Smooth muscle cell (in vitro differentiated cells): ENCODE measurements around the gene ABCC3. TPM values are rescaled to one million over a fixed set of nuclear protein-coding genes. Genes with fewer than 3 reads are reported as not detected.

Experiments
- DNase-seq: peaks from one replicate; lab custom pipeline; 2025; ENCODE audit not compliant: unreplicated experiment; lab: John Stamatoyannopoulos, UW
- H2AFZ ChIP-seq: fragments of 200-600 bp; sonication (generic); 2 replicates; pipeline ENCODE4 v1.6.0; 2016; ENCODE audit warnings: antibody characterized with exemption, low read depth, mild to moderate bottlenecking
- H3F3A ChIP-seq: fragments of 200-600 bp; sonication (generic); 2 replicates; pipeline ENCODE4 v1.6.0; 2017; ENCODE audit warnings: antibody characterized with exemption, low read depth
- H3K27ac ChIP-seq: fragments of 200-600 bp; sonication (generic); 2 replicates; pipeline ENCODE4 v1.5.1; 2016; ENCODE audit warnings: low read depth, mild to moderate bottlenecking
- H3K27me3 ChIP-seq: fragments of 200-600 bp; sonication (generic); 2 replicates; pipeline ENCODE4 v1.6.1; 2016; ENCODE audit warnings: low read depth, mild to moderate bottlenecking
- H3K36me3 ChIP-seq: fragments of 200-600 bp; sonication (generic); 2 replicates; pipeline ENCODE4 v1.5.1; 2016; ENCODE audit warnings: low read depth
- H3K4me1 ChIP-seq: fragments of 200-600 bp; sonication (generic); 2 replicates; pipeline ENCODE4 v1.5.1; 2016; ENCODE audit warnings: low read depth
- H3K4me2 ChIP-seq: fragments of 200-600 bp; sonication (generic); 2 replicates; pipeline ENCODE4 v1.6.0; 2016; ENCODE audit warnings: mild to moderate bottlenecking
- H3K4me3 ChIP-seq: fragments of 200-600 bp; sonication (generic); 2 replicates; pipeline ENCODE4 v1.5.1; 2016; ENCODE audit warnings: mild to moderate bottlenecking
- H3K79me2 ChIP-seq: fragments of 200-600 bp; sonication (generic); 2 replicates; pipeline ENCODE4 v1.6.0; 2016; ENCODE audit warnings: low read depth, mild to moderate bottlenecking
- H3K9ac ChIP-seq: fragments of 200-600 bp; sonication (generic); 2 replicates; pipeline ENCODE4 v1.6.0; 2016; ENCODE audit warnings: low read depth
- H3K9me3 ChIP-seq: fragments of 200-600 bp; sonication (generic); replicated peaks from 2 replicates; pipeline ENCODE4 v1.5.1; 2016; ENCODE audit warnings: low read depth
- H4K20me1 ChIP-seq: fragments of 200-600 bp; sonication (generic); 2 replicates; pipeline ENCODE4 v1.6.0; 2016; ENCODE audit warnings: low read depth
- WGBS: methylation state at CpG from one replicate; pipeline ENCODE4 v1.1.7; 2016; ENCODE audit warnings: low lambda C conversion rate; 5-methylcytosine and 5-hydroxymethylcytosine counted together
- polyA plus RNA-seq: library from polyadenylated mRNA; unstranded; fragments of >200 nt; fragmentation: Nextera tagmentation; extraction: Ambion mirVana; gene quantifications from 2 replicates; pipeline ENCODE4 v1.2.1, GENCODE V29; 2016
- total RNA-seq: library from RNA; depleted of rRNA; stranded (reverse); fragments of >200 nt; gene quantifications from 2 replicates; pipeline ENCODE4 v1.2.3, GENCODE V29; 2014
- TF ChIP-seq, protein P1 (sequence below): fragments of 200-600 bp; sonication (generic); IDR thresholded peaks from 2 replicates; pipeline ENCODE4 v1.5.1; 2017; ENCODE audit warnings: borderline replicate concordance, mild to moderate bottlenecking, antibody characterized with exemption; ENCODE audit not compliant: insufficient read depth, poor library complexity, severe bottlenecking

Gene ABCC3
- total and polyA plus RNA-seq, 2 experiments from 2014 or later, result 1.3 TPM

DNA sequence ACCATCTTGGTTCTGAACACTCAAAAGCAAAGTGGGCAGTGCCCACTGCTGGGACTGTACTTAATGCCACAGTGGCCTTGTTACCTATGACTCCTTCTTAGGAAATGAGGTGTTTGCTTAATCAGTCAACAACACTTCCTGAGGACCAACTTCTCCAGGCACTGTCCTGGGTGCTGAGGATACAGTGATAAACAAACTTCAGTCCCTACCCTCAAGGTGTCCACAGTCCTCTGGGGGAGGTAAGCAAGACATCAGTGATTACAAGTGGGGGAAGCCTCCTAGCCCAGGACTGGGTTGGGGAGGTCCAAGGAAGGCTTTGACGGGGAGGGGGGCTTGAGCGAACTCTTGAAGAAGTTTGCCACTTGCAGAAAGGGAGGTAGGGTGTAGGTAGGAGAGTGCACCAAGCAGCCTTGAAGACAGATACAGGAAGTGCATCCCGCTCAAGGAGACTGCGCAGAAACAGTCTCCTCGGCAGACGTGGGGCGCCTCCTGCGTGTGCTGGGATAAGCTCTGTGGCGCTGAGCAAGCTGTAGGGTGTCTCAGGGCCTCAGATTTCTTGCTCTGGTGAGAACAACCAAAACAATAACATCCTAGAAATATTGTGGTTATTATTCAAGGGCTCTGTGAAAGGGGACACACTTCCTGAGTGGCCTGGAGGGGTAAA, 2.6 kb upstream of the ABCC3 start:
- Histone ChIP-seq H3K9me3 (no peaks in the 10 kb centered on the region), H3K9ac (no peak overlapping the region), H3K36me3 (no peaks in the 10 kb centered on the region), H3K4me2 (no peak overlapping the region), H3K79me2 (no peaks in the 10 kb centered on the region), H4K20me1 (no peaks in the 10 kb centered on the region), H3K4me3 (no peak overlapping the region), H3F3A (peaks cover 3% of the 10 kb centered on the region), H3K27me3 (peaks cover 48% of the 10 kb centered on the region), H2AFZ (no peak overlapping the region), H3K4me1 (peaks cover 17% of the 10 kb centered on the region), H3K27ac (no peak overlapping the region)
- no peak for DNase-seq
- 82% methylated on average over 9 of the region's 9 CpGs for WGBS
- TF ChIP-seq, protein P1, sequence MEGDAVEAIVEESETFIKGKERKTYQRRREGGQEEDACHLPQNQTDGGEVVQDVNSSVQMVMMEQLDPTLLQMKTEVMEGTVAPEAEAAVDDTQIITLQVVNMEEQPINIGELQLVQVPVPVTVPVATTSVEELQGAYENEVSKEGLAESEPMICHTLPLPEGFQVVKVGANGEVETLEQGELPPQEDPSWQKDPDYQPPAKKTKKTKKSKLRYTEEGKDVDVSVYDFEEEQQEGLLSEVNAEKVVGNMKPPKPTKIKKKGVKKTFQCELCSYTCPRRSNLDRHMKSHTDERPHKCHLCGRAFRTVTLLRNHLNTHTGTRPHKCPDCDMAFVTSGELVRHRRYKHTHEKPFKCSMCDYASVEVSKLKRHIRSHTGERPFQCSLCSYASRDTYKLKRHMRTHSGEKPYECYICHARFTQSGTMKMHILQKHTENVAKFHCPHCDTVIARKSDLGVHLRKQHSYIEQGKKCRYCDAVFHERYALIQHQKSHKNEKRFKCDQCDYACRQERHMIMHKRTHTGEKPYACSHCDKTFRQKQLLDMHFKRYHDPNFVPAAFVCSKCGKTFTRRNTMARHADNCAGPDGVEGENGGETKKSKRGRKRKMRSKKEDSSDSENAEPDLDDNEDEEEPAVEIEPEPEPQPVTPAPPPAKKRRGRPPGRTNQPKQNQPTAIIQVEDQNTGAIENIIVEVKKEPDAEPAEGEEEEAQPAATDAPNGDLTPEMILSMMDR, result no peak

DNA sequence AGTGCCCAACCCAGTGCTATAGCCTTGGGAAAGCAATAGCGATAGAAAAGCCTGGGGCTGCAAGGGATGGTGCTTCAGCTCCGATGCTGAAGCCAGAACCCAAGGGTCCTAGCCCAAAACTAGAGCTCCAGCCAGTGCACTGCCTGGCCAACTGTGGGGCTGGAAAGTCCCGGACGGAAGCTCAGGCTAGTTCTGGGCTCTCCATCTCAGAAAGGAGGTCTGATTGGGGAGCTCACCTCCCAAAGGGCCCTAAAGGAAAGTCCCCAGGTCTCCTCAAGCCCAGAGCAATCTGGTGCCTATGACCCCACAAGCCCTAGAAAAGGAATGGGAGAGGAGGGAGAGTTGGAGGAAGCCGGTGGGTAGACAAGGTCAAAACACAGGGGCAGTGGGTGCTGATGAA, 2.0 kb upstream of the ABCC3 start:
- TF ChIP-seq, protein P1, result no peak
- no peak overlapping the region for H3K27ac ChIP-seq

DNA sequence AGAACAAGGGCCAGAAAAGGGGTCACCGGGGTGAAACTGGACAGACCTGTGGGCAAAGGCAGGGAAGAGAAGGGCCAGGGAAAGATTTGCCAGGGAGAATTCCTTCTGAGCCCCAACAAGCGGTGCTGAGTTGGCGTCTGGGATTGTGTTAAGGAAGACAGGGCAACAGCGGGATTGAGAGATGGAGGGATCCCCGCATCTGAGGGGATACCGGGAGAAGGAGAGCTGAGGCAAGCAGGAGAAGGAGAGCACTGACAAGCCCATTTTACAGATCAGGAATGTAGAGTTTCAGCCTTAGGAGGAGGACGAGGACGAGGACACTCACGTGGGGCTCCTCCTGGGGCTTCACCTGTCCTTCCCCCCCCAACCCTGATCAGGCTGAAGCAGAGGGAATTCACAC, 998 bp upstream of the ABCC3 start:
- H3K36me3 ChIP-seq, result no peaks in the 10 kb centered on the region
- no peak for DNase-seq
- WGBS, result 89% methylated on average over 9 of the region's 9 CpGs
- peaks cover 5% of the 10 kb centered on the region for H3K4me1 ChIP-seq
- no peaks in the 10 kb centered on the region for H3K79me2 ChIP-seq
- H4K20me1 ChIP-seq, result no peaks in the 10 kb centered on the region
- no peak overlapping the region for H3K27ac ChIP-seq
- no peaks in the 10 kb centered on the region for H3K9me3 ChIP-seq
- H3K9ac ChIP-seq, result no peak overlapping the region
- TF ChIP-seq, protein P1, result no peak
- peaks cover 48% of the 10 kb centered on the region for H3K27me3 ChIP-seq
- H3K4me3 ChIP-seq, result no peak overlapping the region
- no peak overlapping the region for H3K4me2 ChIP-seq
- H2AFZ ChIP-seq, result no peak overlapping the region
- peaks cover 15% of the 10 kb centered on the region for H3F3A ChIP-seq

More for the DNA sequence above, 2.0 kb upstream of the ABCC3 start:
- Histone ChIP-seq H3K9me3 (no peaks in the 10 kb centered on the region), H3K4me2 (no peak overlapping the region), H3K9ac (no peak overlapping the region), H2AFZ (no peak overlapping the region), H3K4me3 (no peak overlapping the region), H3F3A (peaks cover 5% of the 10 kb centered on the region), H3K36me3 (no peaks in the 10 kb centered on the region), H3K4me1 (peaks cover 15% of the 10 kb centered on the region), H3K27me3 (peaks cover 48% of the 10 kb centered on the region), H4K20me1 (no peaks in the 10 kb centered on the region), H3K79me2 (no peaks in the 10 kb centered on the region)
- WGBS, result 94% methylated on average over 5 of the region's 5 CpGs
- DNase-seq, result no peak
